Esophagus muscularis mucosa (tissue), 3 donors: ENCODE results near the gene MYRF.

Experiments used
- EP300 ChIP-seq: sonication (generic); formaldehyde crosslinking; IDR thresholded peaks from one replicate; pipeline ENCODE4 v1.6.1; 2017; ENCODE audit warnings: antibody characterized with exemption
- TF ChIP-seq, protein P1 (sequence below), 3 experiments: fragments of 200-600 bp in 2 of 3; fragments of 450-650 bp in 1 of 3; sonication (generic) in 2 of 3; IDR thresholded peaks; one replicate each; pipeline ENCODE4 v1.5.1; 2017 to 2019; ENCODE audit warnings: antibody characterized with exemption in 3 of 3, mild to moderate bottlenecking in 2 of 3, moderate library complexity in 1 of 3

DNA sequence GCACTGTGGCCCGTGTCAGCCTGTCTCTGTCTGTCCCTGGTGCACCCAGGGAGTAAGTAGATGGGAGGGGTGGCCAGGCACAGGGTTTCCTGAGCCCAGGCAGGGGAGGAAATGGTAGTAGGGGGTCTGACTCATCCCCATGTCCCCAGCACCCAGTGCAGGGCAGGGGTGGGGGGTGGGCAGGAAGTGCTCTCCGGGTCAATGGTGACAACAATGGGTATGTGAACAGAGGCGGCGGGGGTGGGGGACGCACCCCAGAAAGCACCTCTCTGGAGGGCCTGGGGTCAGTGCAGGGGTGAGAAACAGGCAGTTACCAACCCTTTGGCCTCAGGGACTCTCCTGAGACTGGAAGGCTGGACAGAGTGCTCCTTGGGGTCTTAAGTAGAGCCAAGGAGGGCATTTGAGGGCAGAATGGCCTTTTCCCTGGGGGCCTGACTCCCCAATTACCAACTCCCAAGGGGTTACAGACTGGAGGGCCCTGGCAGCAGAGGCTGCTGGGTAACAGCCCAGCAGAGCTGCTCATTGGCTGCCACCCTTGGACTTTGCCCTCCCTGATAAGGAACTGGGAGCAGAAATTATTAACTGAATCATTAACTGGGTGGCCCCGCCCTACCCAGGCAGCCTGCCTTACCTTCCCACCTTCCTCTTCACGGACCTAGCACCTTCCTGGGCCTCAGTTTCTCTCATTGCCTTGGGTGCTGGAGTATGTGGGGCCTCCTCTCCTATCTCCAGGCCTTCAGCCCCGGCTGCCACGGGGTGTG lies 4.2 kb downstream of the MYRF start:
- TF ChIP-seq EP300, result no peak
- TF ChIP-seq, protein P1, sequence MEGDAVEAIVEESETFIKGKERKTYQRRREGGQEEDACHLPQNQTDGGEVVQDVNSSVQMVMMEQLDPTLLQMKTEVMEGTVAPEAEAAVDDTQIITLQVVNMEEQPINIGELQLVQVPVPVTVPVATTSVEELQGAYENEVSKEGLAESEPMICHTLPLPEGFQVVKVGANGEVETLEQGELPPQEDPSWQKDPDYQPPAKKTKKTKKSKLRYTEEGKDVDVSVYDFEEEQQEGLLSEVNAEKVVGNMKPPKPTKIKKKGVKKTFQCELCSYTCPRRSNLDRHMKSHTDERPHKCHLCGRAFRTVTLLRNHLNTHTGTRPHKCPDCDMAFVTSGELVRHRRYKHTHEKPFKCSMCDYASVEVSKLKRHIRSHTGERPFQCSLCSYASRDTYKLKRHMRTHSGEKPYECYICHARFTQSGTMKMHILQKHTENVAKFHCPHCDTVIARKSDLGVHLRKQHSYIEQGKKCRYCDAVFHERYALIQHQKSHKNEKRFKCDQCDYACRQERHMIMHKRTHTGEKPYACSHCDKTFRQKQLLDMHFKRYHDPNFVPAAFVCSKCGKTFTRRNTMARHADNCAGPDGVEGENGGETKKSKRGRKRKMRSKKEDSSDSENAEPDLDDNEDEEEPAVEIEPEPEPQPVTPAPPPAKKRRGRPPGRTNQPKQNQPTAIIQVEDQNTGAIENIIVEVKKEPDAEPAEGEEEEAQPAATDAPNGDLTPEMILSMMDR (IDR thresholded peaks at IDR 0.05), result no peak
